ENCODE data around the gene CSHL1.
"Not testable (repeated sequence)": the region's sequence is repeated elsewhere in the genome, so short reads cannot be mapped to it uniquely, and the experiment has no call there.

CSHL1 gene

DNA sequence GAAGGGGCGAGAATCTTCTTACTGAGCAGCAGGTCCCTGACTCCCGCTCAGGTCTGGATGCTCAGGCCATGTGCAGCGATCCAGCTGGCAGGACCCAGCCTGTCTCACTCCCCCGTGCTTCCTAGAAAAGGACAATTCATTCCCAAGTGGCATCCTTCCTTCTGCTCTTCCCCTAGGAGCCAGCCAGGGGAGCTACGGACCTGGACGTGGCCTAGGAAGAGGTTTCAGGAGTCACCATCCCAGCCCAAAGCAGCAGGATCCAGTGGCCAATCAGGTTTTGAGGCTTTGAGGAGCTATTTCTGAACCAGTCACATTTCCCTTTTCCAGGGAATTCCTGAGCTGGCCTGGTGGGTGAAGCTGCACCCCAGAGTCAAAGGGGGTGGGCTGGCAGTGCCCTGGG lies 28.8 kb upstream of the CSHL1 start:
- DNase-seq: no peak

DNA sequence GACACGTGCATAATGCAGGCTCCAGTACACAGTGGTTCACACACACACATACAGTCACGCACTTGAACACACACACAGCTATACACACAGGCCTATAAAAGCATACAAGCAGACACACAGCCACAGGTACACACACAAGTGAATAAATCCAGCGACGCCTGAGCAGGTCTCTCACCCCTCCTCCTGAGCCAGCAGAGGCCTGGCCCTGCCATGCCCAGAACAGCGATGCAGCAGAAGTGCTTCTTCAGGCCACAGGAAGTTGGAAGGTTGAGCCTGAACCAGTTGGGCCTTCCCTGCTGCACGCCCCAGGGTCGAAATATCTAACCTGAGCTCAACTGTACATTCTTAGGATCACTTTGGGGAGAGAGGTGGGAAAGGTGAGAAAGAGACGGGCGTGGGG lies 28.3 kb upstream of the CSHL1 start:
- DNase-seq: no peak

DNA sequence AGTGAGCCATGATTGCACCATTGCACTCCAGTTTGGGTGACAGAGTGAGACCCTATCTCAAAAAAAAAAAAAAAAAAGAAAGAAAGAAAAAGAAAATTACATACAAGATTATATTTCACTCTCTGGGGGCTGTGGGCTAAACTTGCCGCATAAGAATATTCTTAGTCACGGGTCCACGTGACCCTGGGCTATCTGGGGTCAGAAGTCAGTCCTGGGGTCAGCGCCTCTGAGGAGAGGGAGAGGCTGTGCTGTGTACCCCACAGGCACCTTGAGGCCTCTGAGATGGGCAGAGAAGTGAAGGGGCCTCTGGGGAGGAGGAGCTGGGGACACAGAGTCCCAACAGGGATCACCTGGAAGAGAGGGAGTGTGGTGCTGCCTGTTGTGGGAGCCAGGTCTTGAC lies 26.9 kb upstream of the CSHL1 start:
- no peak for DNase-seq

DNA sequence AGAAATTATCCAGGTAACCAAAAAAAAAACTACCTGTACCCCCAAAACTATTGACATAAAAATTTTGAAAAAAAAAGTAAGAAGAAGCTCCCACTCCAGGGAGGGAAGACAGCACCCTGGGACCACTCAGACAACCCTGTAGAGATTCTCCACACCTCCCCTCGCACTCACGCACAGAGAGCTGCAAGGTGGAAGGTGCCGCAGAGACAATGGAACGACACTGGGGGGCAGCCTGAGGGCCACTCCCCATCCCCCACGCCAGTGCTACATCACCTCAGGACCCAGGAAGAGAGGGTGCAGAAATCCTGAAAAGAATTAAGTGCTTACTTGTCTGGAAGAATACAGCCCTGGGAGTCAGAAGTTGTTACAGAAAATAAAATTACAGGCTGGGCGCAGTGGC lies 26.3 kb upstream of the CSHL1 start:
- no peak for DNase-seq

DNA sequence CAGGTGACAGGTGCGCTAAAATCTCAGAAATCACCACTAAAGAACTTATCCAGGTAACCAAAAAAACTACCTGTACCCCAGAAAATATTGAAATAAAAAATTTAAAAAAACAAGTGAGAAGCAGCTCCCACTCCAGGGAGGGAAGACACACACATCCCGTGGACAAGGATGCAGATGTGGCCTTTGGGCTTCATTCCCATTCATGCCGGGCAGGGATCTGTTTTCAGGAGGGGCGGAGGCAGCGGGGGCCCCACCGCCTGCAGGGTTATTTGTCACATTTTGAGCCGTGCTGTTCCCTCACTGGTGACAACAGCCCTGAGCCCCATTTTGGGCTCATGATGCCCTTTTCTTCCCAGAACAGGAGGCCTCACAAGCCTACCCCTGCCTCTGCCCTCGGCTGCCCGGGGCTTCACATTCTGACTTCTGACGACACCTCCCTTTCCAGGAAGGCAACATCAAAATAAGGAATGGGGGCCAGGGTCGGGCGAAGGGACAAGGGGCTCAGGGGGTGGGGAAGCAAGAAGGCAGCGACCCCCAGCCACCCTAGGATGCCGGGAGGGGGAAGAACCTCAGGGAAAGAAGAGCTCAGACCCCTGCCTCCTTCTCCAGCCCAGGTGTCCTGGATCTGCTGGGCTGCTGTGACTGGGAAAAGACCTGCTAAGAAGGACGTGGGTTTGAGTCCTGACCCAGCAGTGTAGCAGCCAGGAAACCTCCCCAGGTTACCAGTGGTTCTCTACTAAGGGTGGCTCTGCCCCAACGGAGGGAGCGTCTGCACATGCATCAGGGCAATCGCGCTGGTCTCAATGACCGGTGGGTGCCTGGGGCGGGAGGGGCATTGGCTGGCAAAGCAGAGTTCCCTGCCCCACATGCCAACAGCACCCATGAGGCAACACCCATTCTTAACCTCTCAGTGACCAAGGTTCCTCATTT lies 23.4 kb upstream of the CSHL1 start:
- DNase-seq: no peak

DNA sequence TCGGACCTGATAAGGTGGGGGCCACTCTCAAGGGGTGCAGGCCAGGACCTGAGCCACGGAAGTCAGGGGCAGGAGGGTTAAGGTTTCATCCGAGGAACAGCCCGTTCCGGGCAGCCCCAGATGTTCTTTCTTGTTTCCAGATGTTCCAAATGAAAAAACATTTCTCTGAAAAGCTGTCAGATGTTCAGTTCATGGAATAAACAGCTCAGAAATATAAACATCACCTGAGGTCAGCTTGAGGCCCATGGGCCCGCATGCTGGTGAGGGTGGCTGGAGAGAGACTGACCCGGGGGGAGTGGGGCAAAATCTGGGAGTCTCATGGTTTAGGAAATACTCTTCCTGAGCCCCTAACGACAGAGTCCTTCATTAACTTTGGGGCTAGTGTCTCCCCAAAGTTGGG lies 22.5 kb upstream of the CSHL1 start:
- DNase-seq: no peak

DNA sequence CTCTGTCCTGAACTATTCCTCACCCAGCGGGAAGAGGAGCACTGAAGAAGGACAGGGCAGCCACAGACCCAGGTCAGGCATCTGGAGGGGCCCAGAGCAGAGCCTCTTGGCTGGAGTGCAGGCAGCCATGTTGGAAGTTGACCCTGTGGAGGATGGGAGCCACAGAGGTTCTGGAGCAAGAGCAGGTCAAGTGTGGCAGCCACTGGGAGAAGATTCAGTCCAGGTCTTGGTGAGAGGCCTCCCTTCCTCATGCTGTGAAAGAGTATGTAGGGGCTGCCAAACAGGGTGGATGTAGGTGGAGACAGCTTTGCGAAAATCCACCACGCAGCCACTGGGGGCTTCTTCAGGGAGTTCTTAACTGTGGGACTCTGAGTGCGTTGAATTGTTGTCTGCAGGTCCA lies 21.7 kb upstream of the CSHL1 start:
- DNase-seq: no peak

DNA sequence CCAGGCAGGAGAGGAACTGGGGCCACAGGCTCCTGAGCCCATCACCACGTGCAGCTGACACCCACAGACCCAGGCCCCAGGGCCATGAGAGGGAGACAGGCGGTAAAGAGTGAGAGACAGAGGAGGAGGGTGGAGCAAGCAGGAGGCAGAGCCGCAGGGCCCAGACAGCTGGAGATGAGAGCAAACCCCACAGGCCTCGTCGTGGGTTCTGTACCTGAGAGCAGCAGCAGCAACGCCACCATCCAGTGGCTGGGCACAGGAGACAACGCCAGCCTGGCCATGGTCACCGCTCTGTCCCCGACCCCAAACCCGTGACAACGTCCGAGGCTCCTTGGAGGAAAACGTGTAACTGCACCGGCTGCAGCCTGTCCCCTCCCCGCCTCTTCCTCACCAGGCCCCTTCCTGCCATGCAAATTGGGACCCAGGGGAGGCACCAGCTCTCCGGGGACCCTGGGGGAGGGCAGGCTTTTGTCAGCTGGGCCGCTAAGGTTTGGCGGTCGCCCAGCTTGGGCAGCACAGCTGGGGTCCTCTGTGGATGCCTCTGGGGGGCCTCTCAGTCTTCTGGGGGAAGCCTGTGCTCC lies 21.0 kb upstream of the CSHL1 start, which contains the start of gene CD79B:
Gene CD79B, minus strand, starts transcription at position 351 of the 581 bp plus-strand sequence. Its CDS starts 70 bp downstream, at position 281.
- DNase-seq: no peak

DNA sequence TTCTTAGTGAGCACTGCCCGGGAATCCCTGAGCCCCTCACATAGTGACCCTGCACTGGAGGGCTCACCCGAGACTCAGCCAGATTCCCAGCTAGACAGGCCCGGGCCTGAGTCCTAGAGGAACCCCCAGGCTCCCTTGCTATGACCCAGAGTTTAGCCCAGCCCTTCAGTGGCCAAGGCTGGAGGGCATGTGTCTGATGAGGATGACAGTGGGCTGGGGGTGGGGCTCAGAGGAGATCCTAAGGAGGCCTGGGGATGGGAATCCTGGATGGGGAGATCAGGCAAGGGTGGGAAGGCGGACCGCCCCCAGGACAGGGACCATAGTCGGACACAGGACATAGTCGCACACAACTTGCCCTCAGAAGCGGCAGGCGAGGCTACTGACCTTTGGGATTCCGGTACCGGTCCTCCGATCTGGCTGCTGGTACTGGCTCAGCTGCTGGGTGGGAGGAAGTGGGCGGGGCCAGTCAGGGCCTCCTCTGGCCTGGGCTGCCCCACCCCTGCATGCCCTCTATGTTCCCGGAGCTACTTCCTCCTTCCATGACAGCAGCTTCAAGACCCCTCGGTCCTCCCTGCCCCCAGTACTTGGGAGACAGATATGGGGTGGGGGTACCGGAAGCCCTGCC lies 20.0 kb upstream of the CSHL1 start:
- no peak for DNase-seq

DNA sequence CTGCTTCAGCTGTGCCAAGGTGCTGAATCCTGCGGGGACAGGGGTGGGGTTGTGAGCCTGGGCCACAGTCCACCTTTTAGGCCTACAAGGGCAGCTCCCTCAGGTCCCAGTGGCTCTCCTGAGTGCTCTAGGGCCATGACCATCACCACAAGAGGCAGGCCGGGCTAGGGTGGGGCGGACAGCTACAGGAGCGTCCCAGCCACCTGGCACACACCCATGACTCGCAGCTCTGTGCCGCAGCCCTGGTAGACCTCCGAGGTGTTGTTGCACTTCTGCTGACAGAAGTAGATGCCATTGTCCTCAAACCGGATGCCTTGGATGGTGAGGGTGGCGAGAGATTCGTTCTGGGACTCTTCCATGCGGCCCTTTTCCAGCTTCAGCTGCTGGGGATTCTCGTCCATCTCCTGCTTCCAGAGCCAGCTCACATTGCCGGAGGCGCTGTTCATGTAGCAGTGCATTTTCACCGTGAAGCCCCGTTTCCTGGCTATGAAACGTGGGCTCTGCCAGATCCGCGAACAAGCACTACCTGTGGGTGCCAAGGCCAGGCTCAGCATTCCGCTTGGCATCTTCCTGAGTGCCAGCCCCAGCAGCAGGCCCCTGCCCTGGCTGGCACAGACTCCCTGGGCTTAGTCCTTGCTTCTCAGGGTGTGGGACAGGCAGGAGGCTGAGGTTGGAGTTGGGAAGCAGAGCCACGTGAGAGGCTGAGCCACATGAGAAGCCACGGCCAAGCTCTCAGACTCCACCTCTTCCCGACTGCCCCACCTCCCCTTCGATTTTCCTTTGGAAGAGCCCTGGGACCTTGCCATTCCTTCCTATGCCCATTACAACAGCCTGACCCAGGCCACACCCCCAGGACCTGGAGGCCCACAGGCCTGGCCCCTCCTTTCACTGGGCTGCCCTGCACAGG lies 19.1 kb upstream of the CSHL1 start:
- no peak for DNase-seq

DNA sequence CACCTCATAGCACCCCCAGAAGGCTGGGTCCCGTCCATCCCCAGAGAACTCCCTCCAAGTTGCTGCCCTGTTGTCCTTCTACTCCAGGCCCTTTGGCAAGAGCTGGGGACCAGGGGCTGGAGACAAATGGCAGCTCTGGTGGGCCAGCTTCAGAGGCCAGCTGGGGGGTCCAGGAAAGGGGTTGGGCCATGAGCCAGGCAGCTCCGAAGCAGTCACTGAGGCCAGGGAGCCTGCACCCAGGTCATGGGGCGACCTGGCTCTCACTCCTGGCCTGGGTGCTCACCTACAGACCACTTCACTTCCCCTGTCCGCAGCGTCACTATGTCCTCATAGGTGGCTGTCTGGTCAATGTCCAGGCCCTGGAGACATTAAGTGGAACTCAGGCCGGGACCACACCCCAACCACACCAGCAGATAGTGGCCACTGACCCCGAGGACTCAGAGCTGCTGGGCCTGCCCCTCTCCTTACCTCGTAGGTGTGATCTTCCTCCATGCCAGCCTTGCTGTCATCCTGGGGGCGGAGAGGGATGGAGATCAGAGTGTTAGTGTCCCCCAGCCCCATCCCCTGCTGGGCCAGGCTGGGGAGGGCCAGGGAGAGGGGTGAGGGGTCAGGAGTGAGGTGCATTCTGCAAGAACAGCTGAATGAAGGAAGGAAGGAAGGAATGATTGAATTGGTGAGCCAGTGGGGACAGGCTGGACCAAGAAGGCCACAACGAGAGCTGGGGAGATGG lies 18.1 kb upstream of the CSHL1 start:
- DNase-seq: no peak

DNA sequence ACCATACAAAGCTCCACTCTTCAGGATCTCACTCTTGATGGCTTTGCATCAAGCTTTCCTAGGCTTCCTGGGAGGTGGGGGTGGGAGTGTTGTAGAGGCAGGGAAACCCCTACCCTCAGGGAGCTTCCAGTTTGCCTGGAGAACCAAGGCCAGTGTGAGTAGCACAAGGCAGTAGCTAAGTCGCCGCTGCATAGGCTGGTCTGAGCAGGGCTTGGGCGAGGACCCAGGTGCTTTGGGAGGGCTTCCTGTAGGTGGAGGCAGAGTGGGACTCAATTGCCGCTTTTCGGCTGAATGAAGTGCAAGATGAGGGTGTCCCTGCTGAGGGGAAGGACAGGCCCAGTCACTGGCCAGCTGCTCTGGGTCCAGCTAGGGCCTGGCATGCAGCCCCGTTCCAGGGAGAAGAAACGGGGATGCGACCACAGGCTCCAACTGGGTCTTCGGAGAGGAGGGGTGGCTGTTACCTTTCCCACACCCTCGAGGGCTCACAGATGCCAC lies 17.2 kb upstream of the CSHL1 start:
- no peak for DNase-seq

DNA sequence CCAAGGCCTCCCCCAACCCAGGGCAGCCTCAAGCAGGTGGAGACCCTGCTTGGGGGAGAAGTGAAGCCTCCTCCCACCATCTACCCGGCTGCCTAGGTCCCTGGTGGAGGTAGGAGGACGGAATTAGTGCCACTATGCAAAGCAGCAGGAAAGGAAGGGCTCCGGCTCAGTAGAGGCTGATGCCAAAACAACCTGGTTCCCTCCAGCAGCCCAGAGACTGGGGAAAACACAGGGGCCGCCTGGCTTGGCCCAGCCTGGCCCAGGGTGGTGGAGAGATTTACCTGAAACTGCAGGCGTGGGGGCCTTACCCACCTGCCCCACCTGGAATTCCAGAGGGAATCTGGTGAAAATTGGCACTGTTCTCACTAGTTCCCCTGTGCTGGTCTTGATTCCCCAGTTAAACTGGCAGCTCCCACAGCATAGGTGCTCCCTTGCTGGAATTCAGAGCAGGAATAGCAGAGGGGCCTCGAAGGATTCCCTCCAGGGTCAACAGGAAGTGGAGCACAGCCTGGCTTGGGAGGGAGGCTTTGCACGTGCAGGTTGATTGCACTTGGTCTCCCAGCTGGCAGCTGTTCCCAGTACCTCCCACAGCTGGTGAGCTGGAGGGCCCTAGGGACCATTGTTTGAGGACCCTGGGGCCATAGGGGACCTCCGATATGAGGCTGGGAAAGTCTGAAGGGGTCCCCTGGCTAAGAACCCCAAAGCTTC lies 16.6 kb upstream of the CSHL1 start:
- DNase-seq: no peak

DNA sequence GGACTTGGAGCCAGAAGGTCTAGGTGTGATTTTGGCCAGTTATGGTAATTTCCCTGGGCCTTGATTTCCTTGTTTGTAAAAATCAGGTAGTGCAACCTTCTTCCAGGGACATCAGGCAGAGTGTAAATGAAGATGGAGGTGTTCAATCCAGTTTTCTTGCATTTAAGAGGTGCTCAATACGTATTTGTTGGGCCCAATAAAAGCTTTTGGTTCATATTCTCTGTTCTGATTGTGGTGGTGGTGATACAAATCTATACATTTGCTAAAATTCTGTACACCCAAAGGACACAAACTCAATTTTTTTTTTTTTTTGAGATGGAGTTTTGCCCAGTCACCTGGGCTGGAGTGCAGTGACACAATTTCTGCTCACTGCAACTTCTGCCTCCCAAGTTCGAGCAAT lies 15.1 kb upstream of the CSHL1 start:
- no peak for DNase-seq

DNA sequence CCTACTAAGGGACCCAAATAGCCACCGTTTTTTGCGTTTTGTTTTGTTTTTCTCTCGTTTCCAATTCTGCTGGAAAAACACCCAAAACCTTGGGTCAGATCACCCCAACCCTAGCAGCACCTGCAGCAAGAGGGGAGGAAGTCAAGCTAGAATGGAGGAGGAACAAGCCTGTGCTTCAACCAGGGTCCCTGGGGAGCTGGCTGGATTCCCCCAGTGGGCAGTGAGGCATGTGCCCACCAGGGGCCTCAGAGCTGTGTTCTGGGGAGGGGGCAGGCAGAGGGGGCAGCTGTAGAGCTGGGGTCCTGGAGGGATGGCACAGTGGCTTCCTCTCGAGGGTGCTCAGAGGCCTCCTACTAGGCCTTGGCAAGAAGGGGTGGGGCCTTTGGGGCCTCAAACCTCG lies 14.6 kb upstream of the CSHL1 start:
- DNase-seq: no peak

DNA sequence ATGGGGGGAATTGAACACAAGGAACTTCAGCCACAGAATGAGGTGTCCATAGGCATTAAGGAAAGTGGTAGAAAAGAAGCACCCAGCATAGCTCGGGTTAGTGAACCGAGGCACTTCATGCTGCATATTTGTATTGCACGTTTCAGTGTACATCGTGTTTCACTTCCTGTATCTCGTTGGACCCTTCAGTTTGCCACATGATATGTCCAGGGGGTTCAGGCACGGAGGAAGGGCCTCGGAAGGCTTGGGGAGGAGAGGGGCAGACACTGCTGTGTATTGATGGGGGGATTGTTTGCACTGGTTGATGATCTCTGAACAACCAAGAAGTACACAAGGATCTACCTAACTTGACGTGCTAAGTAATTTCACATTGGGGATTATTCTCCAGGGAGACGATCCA lies 11.3 kb upstream of the CSHL1 start:
- DNase-seq: not testable (repeated sequence)

DNA sequence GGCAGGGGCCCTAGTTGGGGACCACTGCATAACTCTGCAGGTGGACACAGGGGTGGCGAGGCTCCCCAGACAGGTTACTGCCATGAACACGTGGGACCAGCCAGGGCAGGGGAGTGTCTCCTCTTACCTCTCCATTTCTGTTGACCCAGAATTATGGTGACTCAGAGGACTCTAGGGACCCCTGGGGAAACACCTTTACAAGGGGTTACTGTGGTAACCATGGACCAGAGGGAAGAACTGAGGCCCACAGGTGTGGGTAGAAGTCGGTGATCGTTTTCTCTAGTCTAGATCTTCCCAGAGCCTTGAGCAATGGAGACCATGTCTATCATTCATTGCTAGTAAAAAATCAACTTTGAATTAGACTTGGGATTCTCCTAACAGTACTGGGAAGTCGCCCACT lies 9.7 kb upstream of the CSHL1 start:
- not testable (repeated sequence) for DNase-seq

DNA sequence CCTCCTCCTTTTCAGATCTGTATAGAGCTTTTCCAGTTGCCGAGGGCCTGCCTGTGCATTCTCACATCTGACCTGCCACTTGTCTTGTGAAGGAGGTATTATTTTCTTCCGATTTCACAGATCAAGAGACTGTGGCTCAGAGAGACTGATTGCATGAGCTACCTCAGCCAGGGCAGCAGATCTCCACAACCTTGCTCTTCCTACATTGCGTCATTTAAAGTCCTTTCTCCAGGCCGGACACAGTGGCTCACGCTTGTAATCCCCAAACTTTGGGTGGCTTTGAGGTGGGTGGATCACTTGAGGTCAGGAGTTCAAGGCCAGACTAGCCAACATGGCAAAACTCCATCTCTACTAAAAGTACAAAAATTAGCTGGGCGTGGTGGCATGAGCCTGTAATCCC lies 9.0 kb upstream of the CSHL1 start:
- not testable (repeated sequence) for DNase-seq

DNA sequence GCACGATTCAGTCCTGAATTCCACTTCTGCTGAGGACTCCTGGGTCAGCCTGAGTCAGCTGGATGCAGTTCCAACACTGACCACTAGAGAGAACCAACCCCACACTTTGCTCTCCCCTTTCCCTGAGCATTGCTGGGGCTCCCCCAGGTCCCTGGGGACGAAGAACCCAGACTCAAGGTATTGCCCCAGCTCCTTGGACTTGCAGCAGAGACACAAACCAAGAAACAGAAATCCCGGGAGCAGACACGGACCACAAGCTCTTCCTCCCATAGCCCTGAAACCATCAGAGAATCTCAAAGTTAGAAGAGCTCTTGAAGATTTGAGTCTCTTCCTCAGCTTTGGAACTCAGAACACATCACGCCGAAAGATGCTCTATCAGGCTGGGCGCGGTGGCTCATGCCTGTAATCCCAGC lies 8.3 kb upstream of the CSHL1 start:
- no peak for DNase-seq

DNA sequence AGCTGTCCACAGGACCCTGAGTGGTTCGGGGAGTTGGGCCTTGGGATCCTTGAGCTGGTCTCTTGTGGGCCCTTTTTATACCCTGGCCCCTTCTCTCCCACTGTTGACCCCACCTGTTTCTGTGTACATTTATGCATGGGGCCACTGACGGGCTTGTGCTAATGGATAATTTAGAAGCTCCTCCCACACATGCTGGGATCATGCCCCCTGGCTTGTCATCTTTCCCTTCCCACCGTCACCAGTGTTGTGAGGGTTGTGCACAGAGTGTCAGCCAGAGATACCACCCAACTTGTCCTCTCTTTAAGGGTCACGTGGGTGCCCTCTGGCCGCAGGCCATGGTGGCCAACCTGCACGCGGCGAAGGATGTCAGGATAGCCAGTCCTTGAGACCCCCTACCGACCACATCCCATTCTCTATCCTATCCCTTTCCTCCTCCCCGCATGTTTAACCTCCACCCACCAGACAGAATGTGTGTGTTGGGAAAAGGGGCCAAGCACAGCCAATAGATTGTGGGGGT lies 7.8 kb upstream of the CSHL1 start, which contains the start of gene GH1:
Gene GH1, minus strand, starts transcription at position 51 of the 517 bp plus-strand sequence. CDS start 63 bp downstream, outside the sequence.
- not testable (repeated sequence) for DNase-seq

DNA sequence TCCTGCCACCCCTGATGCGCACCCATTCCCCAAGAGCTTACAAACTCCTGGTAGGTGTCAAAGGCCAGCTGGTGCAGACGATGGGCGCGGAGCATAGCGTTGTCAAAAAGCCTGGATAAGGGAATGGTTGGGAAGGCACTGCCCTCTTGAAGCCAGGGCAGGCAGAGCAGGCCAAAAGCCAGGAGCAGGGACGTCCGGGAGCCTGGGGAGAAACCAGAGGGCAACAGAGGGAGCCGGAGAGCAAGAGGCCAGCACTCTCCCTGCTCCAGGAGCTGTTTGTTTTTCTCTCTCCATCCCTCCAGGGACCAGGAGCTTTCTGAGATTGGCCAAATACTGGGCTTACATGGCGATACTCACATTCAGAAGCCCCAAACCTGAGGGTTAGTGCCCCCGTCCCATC lies 7.2 kb upstream of the CSHL1 start:
- no peak for DNase-seq

Data from GF-D8 (cell line).